HG03066 (cell line): ENCODE results near the gene KRTAP12-2.
"Not testable (repeated sequence)": the region's sequence is repeated elsewhere in the genome, so short reads cannot be mapped to it uniquely, and the experiment has no call there.

Experiments used
- ATAC-seq: cut with Tn5 transposase; IDR thresholded peaks from one replicate; pipeline ENCODE4 v1.9.1; 2021; ENCODE audit warnings: low read depth; ENCODE audit not compliant: unreplicated experiment

Gene KRTAP12-2

GRCh38 chr21:44653656-44654575 is 12.8 kb downstream of the KRTAP12-2 start:
- no peak for ATAC-seq

- no peak for ATAC-seq
Observed at GRCh38 chr21:44653123-44653522, 13.6 kb downstream of the KRTAP12-2 start.

GRCh38 chr21:44650973-44651675 is 15.6 kb downstream of the KRTAP12-2 start:
- no peak for ATAC-seq

- no peak for ATAC-seq
Observed at GRCh38 chr21:44650265-44650972, 16.3 kb downstream of the KRTAP12-2 start.

- no peak for ATAC-seq
Observed at GRCh38 chr21:44649521-44650100, 17.1 kb downstream of the KRTAP12-2 start.

GRCh38 chr21:44648557-44649311 is 18.0 kb downstream of the KRTAP12-2 start:
- ATAC-seq: no peak

- no peak for ATAC-seq
Observed at GRCh38 chr21:44647222-44647552, 19.5 kb downstream of the KRTAP12-2 start.

- not testable (repeated sequence) for ATAC-seq
Observed at GRCh38 chr21:44646366-44647221, 20.1 kb downstream of the KRTAP12-2 start, which contains the start of gene KRTAP10-11. TSS of gene KRTAP10-11 (plus strand) at chr21:44646414. CDS start at chr21:44646459, 45 bp downstream.

GRCh38 chr21:44644878-44645277 is 21.8 kb downstream of the KRTAP12-2 start:
- ATAC-seq: no peak

GRCh38 chr21:44643741-44644310 is 22.9 kb downstream of the KRTAP12-2 start:
- ATAC-seq: no peak

- ATAC-seq: no peak
Observed at GRCh38 chr21:44640761-44641160, 26.0 kb downstream of the KRTAP12-2 start.

- no peak for ATAC-seq
Observed at GRCh38 chr21:44639331-44639655, 27.4 kb downstream of the KRTAP12-2 start.

GRCh38 chr21:44638506-44639330 is 28.0 kb downstream of the KRTAP12-2 start:
- not testable (repeated sequence) for ATAC-seq

- ATAC-seq: not testable (repeated sequence)
Observed at GRCh38 chr21:44637851-44638348, 28.8 kb downstream of the KRTAP12-2 start.

GRCh38 chr21:44637018-44637850 is 29.5 kb downstream of the KRTAP12-2 start, which contains the start of gene KRTAP10-10:
TSS of gene KRTAP10-10 (plus strand) at chr21:44637356. CDS start at chr21:44637418, 62 bp downstream.
- ATAC-seq: no peak

GRCh38 chr21:44636209-44637017 is 30.3 kb downstream of the KRTAP12-2 start:
- ATAC-seq: no peak
